Ishikawa (cell line): ENCODE data around the gene CLDN7.
A peak's percentile ranks its signal among the peaks of the same experiment; 100 is the strongest.

ENCODE experiments used
- CEBPB ChIP-seq: IDR thresholded peaks from 2 replicates; pipeline ENCODE4 v1.6.1; 2012
- CREB1 ChIP-seq: IDR thresholded peaks from 2 replicates; pipeline ENCODE4 v1.6.1; 2012; ENCODE audit warnings: low read depth
- EP300 ChIP-seq: IDR thresholded peaks from 2 replicates; pipeline ENCODE4 v1.6.1; 2012; ENCODE audit warnings: borderline replicate concordance
- RAD21 ChIP-seq: IDR thresholded peaks from 2 replicates; pipeline ENCODE4 v1.6.1; 2012; ENCODE audit warnings: low read depth
- TAF1 ChIP-seq: IDR thresholded peaks from 2 replicates; pipeline ENCODE4 v1.6.1; 2012; ENCODE audit warnings: low read depth, mild to moderate bottlenecking
- TCF12 ChIP-seq: IDR thresholded peaks from 2 replicates; pipeline ENCODE4 v1.6.1; 2012; ENCODE audit warnings: low read depth
- YY1 ChIP-seq: IDR thresholded peaks from 2 replicates; pipeline ENCODE4 v1.6.1; 2012; ENCODE audit warnings: low read depth
- TF ChIP-seq, protein P1 (sequence below): IDR thresholded peaks from 2 replicates; pipeline ENCODE4 v1.6.1; 2012; ENCODE audit warnings: low read depth, mild to moderate bottlenecking
- TF ChIP-seq, protein P2 (sequence below): IDR thresholded peaks from 2 replicates; pipeline ENCODE4 v1.6.1; 2012

DNA sequence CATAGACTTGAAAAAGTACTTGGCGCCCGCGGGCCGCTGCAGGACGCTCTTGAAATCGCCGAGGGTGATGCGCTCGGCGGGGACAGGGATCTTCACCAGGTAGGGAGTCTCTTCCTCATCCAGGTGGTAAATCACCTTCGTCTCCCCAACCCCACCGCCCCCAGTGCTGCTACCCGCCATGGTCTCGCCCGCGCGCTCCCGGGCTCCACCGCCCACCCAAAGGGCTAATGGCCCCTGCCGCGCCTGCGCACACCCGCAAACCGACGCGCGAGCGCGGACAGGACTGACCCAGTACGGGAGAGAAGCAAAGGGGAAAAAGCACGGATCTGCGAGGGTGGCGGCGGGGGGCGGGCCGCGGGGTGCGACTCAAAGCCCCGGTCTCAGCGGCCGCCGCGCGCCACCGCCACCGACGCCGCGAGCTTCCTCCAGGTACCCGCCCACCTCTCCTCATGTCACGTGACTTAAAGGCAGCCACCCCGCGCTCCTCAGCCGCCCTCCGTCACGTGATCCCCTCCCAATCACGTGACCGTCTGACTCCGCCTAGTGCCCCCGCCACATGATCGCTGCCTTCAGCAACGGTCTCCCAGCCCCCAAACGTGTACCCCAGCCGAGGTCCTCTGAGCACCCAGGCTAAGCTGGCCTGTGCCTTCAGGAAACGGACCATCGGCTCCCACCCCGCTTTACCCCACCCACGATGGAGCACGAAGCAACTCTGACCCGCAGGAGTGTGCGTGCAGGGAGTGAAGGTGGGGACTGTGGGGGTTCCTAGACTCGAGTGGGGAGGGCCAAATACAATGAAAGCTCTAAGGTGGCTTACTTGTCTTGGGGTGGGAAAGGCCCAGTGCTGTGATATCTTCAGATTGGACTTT lies 28.0 kb downstream of the CLDN7 start, which contains the start of gene DVL2:
- TF ChIP-seq YY1 (peak; percentile 74), EP300 (peak; percentile 38; the same call in 1 of the 2 replicates), TAF1 (peak; percentile 41; the same call in 1 of the 2 replicates), TCF12 (peak; percentile 48; the same call in 1 of the 2 replicates), RAD21 (no peak), CREB1 (no peak), CEBPB (no peak)
- TF ChIP-seq, protein P1, sequence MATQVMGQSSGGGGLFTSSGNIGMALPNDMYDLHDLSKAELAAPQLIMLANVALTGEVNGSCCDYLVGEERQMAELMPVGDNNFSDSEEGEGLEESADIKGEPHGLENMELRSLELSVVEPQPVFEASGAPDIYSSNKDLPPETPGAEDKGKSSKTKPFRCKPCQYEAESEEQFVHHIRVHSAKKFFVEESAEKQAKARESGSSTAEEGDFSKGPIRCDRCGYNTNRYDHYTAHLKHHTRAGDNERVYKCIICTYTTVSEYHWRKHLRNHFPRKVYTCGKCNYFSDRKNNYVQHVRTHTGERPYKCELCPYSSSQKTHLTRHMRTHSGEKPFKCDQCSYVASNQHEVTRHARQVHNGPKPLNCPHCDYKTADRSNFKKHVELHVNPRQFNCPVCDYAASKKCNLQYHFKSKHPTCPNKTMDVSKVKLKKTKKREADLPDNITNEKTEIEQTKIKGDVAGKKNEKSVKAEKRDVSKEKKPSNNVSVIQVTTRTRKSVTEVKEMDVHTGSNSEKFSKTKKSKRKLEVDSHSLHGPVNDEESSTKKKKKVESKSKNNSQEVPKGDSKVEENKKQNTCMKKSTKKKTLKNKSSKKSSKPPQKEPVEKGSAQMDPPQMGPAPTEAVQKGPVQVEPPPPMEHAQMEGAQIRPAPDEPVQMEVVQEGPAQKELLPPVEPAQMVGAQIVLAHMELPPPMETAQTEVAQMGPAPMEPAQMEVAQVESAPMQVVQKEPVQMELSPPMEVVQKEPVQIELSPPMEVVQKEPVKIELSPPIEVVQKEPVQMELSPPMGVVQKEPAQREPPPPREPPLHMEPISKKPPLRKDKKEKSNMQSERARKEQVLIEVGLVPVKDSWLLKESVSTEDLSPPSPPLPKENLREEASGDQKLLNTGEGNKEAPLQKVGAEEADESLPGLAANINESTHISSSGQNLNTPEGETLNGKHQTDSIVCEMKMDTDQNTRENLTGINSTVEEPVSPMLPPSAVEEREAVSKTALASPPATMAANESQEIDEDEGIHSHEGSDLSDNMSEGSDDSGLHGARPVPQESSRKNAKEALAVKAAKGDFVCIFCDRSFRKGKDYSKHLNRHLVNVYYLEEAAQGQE: no peak
- TF ChIP-seq, protein P2, sequence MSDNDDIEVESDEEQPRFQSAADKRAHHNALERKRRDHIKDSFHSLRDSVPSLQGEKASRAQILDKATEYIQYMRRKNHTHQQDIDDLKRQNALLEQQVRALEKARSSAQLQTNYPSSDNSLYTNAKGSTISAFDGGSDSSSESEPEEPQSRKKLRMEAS: peak; percentile 92
